ENCODE results near the gene PAX2. TPM values are rescaled to one million over a fixed set of nuclear protein-coding genes. Genes with fewer than 3 reads are reported as not detected.
"Not testable (repeated sequence)": the region's sequence is repeated elsewhere in the genome, so short reads cannot be mapped to it uniquely, and the experiment has no call there.

Gene PAX2
- not detected in 2 replicates for total RNA-seq (2014; rRNA removed)
- not detected for polyA plus RNA-seq (2012)

- DNase-seq (ENCODE audit: low read depth), result no peak
Measured at GRCh38 chr10:100744987-100745881, at the start of gene PAX2. Gene PAX2, plus strand, starts transcription at chr10:100745582. Its CDS starts 679 bp downstream, at chr10:100746261.

GRCh38 chr10:100696477-100696901 is 48.9 kb upstream of the PAX2 start:
- no peak for DNase-seq (ENCODE audit: low read depth)

DNA sequence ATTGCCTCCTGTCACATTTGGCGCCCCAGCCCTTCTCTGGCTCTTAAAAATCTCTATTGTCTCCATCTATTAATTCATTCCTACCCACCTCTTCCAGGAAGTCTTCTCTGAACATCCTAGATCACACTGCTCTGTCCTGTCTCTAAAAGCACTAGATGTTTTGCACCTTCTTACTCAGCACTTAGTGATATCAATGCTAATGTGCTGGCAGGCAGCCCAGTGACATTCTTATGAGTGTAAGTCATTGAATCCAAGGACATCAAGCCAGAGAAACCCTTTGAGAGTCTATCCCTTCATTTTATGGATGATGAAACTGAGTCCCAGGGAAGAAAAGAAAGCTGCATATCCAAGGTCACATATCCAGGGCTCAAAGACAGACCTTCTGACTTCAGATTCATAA is 48.3 kb upstream of the PAX2 start:
- DNase-seq (ENCODE audit: low read depth), result peak; percentile 61

GRCh38 chr10:100697631-100698030 is 47.8 kb upstream of the PAX2 start:
- no peak for DNase-seq (ENCODE audit: low read depth)

DNA sequence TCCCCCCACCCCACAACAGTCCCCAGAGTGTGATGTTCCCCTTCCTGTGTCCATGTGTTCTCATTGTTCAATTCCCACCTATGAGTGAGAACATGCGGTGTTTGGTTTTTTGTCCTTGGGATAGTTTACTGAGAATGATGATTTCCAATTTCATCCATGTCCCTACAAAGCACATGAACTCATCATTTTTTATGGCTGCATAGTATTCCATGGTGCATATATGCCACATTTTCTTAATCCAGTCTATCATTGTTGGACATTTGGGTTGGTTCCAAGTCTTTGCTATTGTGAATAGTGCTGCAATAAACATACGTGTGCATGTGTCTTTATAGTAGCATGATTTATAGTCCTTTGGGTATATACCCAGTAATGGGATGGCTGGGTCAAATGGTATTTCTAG is 43.7 kb upstream of the PAX2 start:
- DNase-seq (ENCODE audit: low read depth), result not testable (repeated sequence)

DNA sequence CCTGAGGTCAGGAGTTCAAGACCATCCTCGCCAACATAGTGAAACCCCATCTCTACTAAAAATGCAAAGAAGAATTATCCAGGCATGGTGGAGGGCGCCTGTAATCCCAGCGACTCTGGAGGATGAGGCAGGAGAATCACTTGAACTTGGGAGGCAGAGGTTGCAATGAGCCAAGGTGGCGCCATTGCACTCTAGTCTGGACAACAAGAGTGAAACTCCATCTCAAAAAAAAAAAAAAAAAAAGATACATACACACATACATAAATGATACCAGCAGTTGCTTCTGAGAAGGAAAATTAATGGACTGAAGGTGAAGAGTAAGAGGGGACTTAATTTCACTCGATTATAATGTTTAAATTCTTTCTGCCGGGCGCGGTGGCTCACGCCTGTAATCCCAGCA is 40.2 kb upstream of the PAX2 start:
- no peak for DNase-seq (ENCODE audit: low read depth)

DNA sequence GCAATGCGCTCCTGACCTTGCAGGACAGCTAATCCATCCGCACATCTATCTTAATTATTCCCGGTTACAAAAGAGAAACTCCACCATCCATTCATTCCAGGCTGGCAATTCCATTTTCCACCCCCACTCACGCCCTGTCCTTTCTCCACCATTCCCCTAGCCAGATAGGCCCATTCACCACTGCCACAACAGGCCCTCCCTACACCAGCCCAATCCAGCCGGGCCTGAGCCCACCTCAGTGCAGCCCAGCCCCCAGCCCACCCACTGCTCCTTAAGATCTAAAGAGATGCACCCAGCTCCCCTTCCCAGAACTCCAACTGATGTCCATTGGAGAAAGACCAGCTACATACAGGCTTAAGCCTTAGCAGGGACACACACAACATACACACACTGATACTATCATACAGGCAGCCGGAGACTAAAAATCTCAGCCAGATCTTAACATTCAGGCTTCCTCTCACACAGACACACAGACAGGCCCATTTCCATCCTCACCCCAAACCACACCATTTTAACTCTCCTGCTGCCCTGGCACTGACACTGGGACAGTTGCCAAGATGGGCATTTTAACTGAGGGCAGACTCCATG is 38.0 kb upstream of the PAX2 start:
- no peak for DNase-seq (ENCODE audit: low read depth)

DNA sequence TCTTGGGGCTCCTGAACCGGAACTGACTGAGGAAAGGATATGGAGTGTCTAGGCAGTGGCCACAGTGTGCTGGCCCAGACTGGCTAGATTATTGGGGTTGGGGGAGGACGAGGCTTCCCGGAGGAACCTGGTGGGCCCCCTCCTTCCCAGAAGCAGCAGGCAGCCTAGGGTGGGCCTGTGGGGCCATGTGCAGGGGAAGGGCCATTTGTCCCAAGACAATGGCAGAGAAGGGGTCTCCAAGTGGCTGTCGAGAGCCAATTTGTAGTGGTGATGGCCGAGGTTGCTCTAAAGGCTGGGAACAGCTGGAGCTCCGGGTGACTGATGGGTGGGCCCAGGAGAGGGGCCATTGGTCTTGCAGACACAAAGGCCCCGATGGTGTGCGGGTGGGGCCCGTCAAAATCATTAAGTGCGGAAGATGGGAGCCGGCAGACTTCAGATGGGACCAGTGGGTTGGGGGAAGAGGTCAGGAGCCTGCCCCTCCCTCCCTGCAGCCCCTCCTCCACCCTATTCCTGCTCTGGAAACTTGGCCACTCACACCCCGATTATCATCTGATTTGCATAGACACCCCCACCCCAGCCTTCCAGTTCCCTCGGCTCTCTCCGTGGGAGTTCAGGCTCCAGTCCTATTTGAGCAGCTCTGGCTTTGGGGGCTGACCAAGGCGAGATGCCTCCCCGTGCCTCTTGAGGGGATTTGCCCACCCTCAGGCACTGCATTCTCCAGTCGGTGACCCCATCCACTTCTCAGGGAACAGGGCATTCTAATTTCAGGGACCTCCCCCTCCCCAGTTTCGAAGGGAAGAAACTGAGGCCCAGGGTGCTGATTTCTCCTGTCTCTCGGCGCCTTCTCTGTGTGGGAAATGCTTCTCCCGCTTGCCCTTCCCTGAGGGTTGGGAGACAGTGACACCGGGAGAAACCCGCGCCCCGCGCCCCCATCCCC is 36.0 kb upstream of the PAX2 start:
- no peak for DNase-seq (ENCODE audit: low read depth)

DNA sequence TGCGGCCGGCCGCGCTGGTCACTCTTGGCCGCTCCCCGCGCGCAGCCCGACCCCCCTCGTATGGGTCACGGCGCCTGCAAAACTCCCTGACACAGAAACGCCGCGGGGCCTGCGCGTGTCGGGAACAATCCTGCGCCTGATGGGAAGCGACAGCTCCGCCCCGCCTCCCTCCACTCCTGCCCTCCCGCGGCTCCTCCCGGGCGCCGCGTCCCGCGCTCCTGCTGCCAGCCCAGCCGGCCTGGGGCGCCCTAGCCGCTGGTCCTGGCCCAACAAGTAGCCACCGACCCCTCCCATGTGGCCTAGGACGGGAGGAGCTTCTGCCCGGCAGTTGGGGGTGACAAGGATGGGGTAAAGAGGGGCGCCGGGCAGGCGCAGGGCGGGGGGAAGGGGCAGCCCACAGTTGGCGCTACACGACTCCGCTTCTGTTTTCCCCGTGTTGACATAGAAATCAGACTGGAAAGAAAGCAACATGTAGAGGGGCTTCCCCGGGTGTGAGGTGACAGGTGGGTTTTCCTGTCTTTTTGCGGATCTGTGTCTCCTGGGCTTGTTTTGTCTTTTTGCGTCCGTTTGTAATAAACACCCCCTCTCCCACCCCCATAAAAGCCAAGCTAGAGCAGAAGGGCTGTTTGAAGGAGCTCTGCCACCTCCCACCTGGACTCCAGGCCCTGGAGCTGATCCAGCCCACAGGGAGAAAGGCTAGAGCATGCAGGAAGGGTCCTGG is 35.1 kb upstream of the PAX2 start:
- no peak for DNase-seq (ENCODE audit: low read depth)

GRCh38 chr10:100713049-100713858 is 32.1 kb upstream of the PAX2 start:
- no peak for DNase-seq (ENCODE audit: low read depth)

DNA sequence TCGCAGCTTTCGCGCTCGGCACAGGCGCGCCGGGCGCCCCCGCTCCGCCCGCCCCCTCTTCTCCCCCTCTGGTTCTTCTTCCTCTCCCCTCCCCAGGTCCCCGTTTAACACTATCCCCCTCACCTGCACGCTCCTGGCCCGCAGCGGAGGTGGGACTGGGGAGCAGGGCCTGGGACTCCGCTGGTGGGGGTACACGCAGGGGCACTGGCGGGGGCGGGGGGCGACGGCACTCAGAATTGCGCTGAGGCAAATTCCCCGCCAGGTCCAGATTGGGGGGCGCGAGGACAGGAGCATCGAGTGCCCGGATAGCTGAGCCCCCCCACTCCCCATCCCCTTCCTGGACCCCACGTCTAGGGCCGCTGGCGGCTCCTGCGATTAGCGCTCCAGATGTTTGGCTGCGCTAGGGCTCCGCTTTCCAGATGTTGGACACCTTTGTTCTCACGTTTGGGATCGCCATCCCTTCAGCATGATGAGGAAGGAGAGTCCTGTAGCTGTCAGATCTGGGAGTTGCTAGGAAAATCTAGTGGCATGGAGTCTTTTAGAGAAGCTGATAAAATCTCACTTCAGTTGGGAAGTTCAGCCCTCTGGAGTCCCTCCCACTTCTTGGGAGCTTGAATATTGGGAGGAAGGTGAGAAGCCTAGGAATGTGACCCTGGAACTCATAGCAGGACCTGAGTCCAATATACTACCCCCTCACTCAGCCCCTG is 31.4 kb upstream of the PAX2 start:
- no peak for DNase-seq (ENCODE audit: low read depth)

DNA sequence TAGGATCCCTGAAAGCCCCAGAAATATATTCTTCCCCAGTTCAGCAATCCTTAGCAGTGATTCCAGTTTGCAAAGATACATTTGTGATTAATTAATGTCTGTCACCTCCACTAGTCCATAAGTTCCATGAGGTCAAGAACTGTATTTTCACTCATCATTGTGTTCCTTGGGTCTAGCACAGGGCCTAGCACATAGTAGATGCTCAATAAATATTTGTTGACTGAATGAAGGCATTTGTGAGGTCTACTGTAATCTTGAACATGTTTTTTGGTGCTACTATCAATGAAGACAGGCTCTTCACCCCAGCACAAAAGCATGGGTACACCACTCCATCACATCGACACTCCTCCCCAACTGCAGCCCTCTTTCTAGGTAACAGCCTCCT is 30.8 kb upstream of the PAX2 start:
- DNase-seq (ENCODE audit: low read depth), result no peak

DNA sequence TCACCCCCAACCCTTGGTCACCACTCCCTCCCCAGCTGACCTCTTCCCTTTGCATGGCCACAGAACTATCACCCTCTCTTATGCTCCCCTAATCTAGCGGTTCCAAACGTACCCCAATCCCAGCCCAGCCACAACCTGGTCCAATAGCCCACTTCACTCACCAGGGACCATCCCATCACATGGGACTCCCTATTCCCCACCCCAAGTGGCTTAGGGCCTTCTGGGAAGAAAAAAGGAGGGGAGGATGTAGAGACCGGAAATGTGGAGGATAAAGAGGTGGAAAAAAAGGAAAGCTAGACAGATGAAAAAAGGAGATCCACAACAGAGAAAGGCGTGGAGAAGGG is 30.3 kb upstream of the PAX2 start:
- DNase-seq (ENCODE audit: low read depth), result no peak

GRCh38 chr10:100715445-100716385 is 29.7 kb upstream of the PAX2 start:
- DNase-seq (ENCODE audit: low read depth), result no peak

DNA sequence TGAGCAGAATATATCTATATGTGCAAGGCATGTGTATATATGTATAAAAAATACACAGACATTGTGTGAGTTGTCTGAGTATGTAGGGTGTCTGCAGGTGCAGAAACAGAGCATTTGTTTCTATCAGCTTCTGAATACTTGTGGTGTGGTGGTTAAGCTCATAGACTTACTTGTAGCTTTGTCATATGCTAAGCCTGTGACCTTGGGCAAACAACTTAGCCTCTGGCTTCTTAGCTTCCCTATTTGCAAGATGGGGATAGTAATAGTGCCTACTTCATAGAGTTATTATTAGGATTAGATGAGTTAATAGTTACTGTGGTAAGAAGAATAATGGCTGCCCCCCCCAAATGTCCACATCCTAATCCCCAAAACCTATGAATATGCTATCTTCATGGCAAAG is 28.2 kb upstream of the PAX2 start:
- no peak for DNase-seq (ENCODE audit: low read depth)

DNA sequence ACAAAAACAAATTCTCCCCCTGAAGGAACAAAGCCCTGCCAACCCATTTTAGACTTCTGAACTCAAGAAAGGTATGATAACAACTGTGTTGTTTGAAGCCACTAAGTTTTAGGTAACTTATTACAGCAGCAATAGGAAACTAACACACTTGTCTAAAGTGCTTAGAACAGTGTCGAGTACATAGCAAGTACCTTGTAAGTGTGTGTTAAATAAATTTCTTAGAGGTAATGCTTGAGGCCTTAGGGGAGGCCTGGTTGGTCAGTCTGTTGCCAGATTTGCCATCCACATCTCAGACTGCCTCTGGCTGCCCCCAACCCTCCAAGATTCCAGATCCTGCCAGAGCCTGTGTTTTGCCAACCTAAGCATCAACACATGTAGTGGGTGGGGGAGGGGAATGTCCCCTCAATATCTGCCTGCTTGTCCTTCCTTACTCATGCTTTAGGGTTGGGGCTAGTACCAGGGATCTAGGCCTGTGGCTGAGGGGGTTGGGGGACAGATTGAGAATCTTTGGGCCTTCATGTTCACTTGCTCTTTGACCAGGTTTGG is 27.1 kb upstream of the PAX2 start:
- DNase-seq (ENCODE audit: low read depth), result no peak

- no peak for DNase-seq (ENCODE audit: low read depth)
Measured at GRCh38 chr10:100723180-100723579, 22.2 kb upstream of the PAX2 start.

- DNase-seq (ENCODE audit: low read depth), result no peak
Measured at GRCh38 chr10:100723770-100724530, 21.4 kb upstream of the PAX2 start.
